ENCODE data around the gene THAP2.

GRCh38 chr12:71695782-71696181, 31.7 kb downstream of the THAP2 start:
- TF ChIP-seq, protein P1, sequence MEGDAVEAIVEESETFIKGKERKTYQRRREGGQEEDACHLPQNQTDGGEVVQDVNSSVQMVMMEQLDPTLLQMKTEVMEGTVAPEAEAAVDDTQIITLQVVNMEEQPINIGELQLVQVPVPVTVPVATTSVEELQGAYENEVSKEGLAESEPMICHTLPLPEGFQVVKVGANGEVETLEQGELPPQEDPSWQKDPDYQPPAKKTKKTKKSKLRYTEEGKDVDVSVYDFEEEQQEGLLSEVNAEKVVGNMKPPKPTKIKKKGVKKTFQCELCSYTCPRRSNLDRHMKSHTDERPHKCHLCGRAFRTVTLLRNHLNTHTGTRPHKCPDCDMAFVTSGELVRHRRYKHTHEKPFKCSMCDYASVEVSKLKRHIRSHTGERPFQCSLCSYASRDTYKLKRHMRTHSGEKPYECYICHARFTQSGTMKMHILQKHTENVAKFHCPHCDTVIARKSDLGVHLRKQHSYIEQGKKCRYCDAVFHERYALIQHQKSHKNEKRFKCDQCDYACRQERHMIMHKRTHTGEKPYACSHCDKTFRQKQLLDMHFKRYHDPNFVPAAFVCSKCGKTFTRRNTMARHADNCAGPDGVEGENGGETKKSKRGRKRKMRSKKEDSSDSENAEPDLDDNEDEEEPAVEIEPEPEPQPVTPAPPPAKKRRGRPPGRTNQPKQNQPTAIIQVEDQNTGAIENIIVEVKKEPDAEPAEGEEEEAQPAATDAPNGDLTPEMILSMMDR (IDR thresholded peaks at IDR 0.05; ENCODE audit: low read depth, low read length, poor library complexity, severe bottlenecking), result no peak
- no peak for TF ChIP-seq EZH2phosphoT487 (IDR thresholded peaks at IDR 0.05; ENCODE audit: borderline replicate concordance, low read length)

Data from DOHH2 (cell line).